ENCODE data around the gene ZNF780B.

Gene ZNF780B

DNA sequence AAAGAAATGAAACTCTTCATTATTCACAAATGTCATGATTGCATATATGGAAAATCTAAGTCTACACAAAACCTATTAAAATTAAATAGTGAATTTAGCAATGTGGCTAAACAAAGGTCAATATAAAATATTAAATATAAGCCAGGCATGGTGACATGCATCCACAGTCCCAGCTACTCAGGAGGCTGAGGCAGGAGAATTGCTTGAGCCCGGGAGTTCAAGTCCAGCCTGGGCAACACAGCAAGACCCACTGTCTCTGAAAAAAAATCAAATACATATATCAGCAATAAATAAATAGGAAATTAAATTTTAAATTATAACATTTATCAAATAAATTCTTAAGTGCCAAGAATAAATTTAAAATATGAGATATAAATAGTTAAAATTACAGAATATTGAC, 73.1 kb downstream of the ZNF780B start:
- no peak for DNase-seq (ENCODE audit: low read depth)
